HG03520 (cell line): ENCODE data around the gene ASB6.

Experiments used
- ATAC-seq: cut with Tn5 transposase; IDR thresholded peaks from one replicate; pipeline ENCODE4 v1.9.1; 2021; ENCODE audit warnings: mild to moderate bottlenecking, moderate library complexity; ENCODE audit not compliant: unreplicated experiment

The ASB6 gene

DNA sequence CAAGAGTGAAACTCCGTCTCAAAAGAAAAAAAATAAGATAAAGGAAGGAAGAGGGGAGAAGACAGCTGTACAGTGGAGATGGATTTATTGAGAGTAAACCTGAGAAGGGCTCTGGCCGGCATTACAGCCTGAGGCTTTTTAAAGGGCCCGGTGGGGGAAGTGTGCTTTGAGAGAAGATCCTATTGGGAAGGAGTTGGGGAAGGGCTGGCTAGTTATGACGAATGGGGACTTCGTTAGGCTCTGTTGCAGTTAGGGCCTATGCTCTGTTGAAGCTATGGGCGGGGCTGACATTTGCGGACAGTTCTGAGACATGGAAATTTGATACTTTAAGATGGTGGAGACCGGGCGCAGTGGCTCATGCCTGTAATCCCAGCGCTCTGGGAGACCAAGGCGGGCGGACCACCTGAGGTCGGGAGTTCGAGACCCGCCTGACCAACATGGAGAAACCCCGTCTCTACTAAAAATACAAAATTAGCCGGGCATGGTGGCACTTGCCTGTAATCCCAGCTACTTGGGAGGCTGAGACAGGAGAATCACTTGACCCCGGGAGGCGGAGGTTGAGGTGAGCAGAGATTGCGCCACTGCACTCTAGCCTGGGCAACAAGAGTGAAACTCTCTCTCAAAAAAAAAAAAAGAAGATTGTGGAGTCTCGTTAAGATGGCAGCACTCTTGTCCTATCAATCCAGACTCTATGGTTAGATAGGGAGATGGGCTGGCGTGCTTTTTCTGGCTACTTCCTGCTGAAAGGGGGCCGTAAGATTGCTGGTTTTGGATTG is 54.3 kb downstream of the ASB6 start:
- no peak for ATAC-seq

DNA sequence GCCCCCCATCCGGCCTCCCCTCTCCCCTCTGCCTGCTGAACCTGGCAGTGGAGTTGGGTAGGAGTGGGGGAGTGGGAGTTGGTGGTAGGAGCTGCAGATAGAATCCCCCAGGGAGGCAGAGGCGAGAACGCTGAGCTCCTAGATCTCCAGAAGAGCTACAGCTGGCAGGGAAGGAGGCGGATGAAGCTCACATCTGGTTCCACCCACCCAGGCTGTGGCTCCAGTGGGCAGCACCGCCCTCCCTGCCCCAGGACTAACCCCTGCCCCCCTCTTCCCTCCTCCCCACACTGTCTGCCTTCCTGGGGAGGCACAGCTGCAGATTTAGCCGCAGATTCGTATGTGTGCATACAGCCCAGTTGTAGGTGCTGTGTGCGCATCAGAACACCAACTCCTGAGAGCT is 55.3 kb downstream of the ASB6 start:
- no peak for ATAC-seq

DNA sequence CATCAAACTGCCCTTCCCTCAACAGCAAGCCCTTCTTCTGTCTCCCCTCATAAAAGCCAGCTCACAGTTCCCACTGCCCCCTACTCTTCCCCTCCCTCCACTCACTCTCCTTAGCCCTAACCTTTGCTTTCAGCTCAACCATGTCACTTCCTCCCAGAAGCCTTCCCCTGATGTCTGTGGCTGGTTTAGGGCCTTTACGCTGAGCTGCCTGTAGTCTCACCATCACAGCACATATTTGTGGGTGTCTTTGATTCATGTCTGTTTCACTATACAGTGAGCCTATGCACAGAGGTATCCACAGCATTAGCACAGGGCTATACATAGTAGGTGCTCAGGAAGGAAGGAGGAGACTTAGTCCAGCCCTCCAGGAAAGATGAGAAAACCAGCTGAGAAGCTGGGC is 55.7 kb downstream of the ASB6 start:
- no peak for ATAC-seq

DNA sequence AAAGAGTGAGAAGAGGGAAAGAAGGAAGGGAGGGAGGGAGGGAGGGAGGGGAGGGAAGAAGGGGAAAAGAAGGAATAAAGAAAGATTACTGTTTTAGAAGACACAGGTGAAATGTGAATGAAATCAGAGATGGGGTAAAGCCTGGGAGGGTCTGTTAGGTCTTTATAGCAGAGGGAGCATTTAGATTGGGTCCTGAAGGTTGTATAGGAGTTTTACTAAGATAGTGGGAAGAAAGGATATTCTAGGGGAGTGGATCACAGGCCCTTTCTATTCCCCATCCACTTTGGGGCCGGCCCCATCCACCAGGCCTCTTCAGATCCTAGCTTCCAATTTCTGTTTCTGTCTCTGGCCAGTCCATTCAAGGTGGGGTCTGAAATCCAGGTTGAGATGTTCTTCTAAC is 56.6 kb downstream of the ASB6 start:
- ATAC-seq: no peak
